KMS-11 (cell line): ENCODE data around the gene ARHGAP25.

ENCODE experiments used
- H2AFZ ChIP-seq: fragments of 200-600 bp; sonication (generic); 2 replicates; pipeline ENCODE4 v1.6.1; 2016; ENCODE audit warnings: antibody characterized with exemption, mixed run types, low read depth
- H3K27ac ChIP-seq: fragments of 200-600 bp; sonication (generic); 2 replicates; pipeline ENCODE4 v1.6.1; 2016; ENCODE audit warnings: mild to moderate bottlenecking, mixed run types
- H3K27me3 ChIP-seq: fragments of 200-600 bp; sonication (generic); 2 replicates; pipeline ENCODE4 v1.6.1; 2017; ENCODE audit warnings: mild to moderate bottlenecking, low read depth, mixed run types, moderate library complexity; ENCODE audit not compliant: insufficient read depth
- H3K36me3 ChIP-seq: fragments of 200-600 bp; sonication (generic); 2 replicates; pipeline ENCODE4 v1.6.1; 2017; ENCODE audit warnings: mild to moderate bottlenecking, mixed run types; ENCODE audit not compliant: insufficient read depth
- H3K4me1 ChIP-seq: fragments of 200-600 bp; sonication (generic); 2 replicates; pipeline ENCODE4 v1.6.1; 2016; ENCODE audit warnings: mild to moderate bottlenecking, low read depth, mixed run types; ENCODE audit not compliant: poor library complexity, severe bottlenecking
- H3K4me2 ChIP-seq: fragments of 200-600 bp; sonication (generic); 2 replicates; pipeline ENCODE4 v1.7.0; 2016; ENCODE audit warnings: mild to moderate bottlenecking, mixed run types
- H3K4me3 ChIP-seq: fragments of 200-600 bp; sonication (generic); IDR thresholded peaks from 2 replicates; pipeline ENCODE4 v1.6.1; 2017; ENCODE audit warnings: low read depth, low read length, mixed read lengths; ENCODE audit not compliant: insufficient read depth
- H3K79me2 ChIP-seq: fragments of 200-600 bp; sonication (generic); 2 replicates; pipeline ENCODE4 v1.6.1; 2016; ENCODE audit warnings: low read depth, mixed run types; ENCODE audit not compliant: insufficient read depth
- H3K9ac ChIP-seq: fragments of 200-600 bp; sonication (generic); 2 replicates; pipeline ENCODE4 v1.6.1; 2016; ENCODE audit warnings: mild to moderate bottlenecking, mixed run types
- H4K20me1 ChIP-seq: fragments of 200-600 bp; sonication (generic); 2 replicates; pipeline ENCODE4 v1.6.1; 2016; ENCODE audit warnings: mild to moderate bottlenecking, mixed run types; ENCODE audit not compliant: insufficient read depth
- TF ChIP-seq, protein P1 (sequence below): fragments of 200-600 bp; sonication (generic); conservative IDR thresholded peaks from 2 replicates; pipeline ENCODE4 v1.6.1; 2017; ENCODE audit warnings: low read depth, mild to moderate bottlenecking, antibody characterized with exemption, low read length, moderate library complexity, mixed read lengths

Gene ARHGAP25, protein sequence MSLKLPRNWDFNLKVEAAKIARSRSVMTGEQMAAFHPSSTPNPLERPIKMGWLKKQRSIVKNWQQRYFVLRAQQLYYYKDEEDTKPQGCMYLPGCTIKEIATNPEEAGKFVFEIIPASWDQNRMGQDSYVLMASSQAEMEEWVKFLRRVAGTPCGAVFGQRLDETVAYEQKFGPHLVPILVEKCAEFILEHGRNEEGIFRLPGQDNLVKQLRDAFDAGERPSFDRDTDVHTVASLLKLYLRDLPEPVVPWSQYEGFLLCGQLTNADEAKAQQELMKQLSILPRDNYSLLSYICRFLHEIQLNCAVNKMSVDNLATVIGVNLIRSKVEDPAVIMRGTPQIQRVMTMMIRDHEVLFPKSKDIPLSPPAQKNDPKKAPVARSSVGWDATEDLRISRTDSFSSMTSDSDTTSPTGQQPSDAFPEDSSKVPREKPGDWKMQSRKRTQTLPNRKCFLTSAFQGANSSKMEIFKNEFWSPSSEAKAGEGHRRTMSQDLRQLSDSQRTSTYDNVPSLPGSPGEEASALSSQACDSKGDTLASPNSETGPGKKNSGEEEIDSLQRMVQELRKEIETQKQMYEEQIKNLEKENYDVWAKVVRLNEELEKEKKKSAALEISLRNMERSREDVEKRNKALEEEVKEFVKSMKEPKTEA

DNA sequence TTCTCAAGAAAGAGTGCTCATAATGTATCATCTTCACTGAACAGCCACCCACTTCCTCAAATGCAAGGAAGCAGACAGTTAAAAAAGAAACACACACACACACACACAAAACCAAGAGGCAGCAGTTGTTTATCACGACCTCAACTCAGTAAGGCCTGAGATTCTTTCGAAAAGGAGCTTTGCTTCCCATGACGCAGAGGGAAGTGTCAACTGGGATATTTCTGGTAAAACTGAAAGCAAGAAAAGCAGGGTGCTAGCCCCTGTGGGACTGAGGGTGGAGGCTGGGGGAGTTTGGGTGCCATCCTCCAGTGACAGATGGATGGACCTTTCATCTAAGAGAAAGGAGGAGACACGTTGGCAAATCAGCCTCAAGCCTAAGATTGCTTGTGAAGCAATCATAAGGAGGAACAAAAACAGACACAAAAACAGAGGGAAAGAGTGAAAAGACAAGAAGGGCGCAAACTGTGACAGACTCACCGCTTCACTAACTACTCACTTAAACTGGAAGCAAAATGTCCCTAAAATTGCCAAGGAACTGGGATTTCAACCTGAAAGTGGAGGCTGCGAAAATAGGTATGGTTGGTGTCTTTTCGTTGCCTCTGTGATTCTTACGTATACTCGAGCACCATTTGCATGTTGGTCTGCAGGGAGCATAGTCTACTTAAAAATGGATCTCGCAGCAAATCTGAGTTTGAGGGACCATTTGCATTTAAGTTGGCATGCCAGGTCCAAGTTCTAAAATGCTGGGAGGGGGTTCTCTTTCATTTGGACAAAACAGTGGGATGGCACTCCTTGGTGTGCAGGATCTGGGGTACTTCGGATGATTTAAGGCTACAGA is at the start of gene ARHGAP25:
TSS of gene ARHGAP25 (plus strand) at position 124 of the 838 bp plus-strand sequence. CDS start at position 513, 389 bp downstream.
- TF ChIP-seq, protein P1, sequence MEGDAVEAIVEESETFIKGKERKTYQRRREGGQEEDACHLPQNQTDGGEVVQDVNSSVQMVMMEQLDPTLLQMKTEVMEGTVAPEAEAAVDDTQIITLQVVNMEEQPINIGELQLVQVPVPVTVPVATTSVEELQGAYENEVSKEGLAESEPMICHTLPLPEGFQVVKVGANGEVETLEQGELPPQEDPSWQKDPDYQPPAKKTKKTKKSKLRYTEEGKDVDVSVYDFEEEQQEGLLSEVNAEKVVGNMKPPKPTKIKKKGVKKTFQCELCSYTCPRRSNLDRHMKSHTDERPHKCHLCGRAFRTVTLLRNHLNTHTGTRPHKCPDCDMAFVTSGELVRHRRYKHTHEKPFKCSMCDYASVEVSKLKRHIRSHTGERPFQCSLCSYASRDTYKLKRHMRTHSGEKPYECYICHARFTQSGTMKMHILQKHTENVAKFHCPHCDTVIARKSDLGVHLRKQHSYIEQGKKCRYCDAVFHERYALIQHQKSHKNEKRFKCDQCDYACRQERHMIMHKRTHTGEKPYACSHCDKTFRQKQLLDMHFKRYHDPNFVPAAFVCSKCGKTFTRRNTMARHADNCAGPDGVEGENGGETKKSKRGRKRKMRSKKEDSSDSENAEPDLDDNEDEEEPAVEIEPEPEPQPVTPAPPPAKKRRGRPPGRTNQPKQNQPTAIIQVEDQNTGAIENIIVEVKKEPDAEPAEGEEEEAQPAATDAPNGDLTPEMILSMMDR = no peak
- H2AFZ ChIP-seq = no peak within 1 kb of the TSS
- no peaks in the 10 kb centered on the region for H4K20me1 ChIP-seq
- H3K36me3 ChIP-seq = no peaks in the 10 kb centered on the region
- H3K27ac ChIP-seq = no peak within 1 kb of the TSS
- H3K9ac ChIP-seq = no peak within 1 kb of the TSS
- no peaks in the 10 kb centered on the region for H3K27me3 ChIP-seq
- no peak within 1 kb of the TSS for H3K4me3 ChIP-seq
- H3K4me1 ChIP-seq = peaks cover 16% of the 10 kb centered on the region
- H3K4me2 ChIP-seq = no peak within 1 kb of the TSS
- H3K79me2 ChIP-seq = no peaks in the 10 kb centered on the region

DNA sequence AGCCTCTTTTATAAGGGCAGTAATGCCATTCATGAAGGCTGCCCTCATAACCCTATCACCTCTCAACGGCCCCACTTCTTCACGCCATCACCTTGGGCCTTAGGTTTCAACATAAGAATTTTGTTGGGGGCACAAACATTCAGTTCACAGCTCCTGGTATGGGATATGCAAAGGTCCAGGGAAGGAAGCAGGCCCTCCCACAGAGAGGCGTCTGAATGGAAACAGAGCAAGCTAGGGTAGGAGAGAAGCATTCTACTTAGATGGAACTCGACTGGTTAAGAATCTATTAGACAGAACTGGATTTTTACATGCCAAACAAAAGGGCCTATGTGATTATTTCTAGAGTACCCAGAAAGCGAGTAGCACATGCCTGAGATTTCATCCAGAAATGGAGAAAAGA is 48.4 kb upstream of the ARHGAP25 start:
- peaks cover 16% of the 10 kb centered on the region for H3K4me1 ChIP-seq
- H3K27me3 ChIP-seq = no peaks in the 10 kb centered on the region
- TF ChIP-seq, protein P1 = no peak
- no peak overlapping the region for H3K4me2 ChIP-seq
- no peak overlapping the region for H2AFZ ChIP-seq
- H3K79me2 ChIP-seq = no peaks in the 10 kb centered on the region
- no peak overlapping the region for H3K4me3 ChIP-seq
- H3K36me3 ChIP-seq = no peaks in the 10 kb centered on the region
- no peak overlapping the region for H3K9ac ChIP-seq
- no peak overlapping the region for H3K27ac ChIP-seq
- no peaks in the 10 kb centered on the region for H4K20me1 ChIP-seq

- H2AFZ ChIP-seq = no peak overlapping the region
Observed at GRCh38 chr2:68687018-68687417, 47.6 kb upstream of the ARHGAP25 start.

More at GRCh38 chr2:68687018-68687417, 47.6 kb upstream of the ARHGAP25 start:
- Histone ChIP-seq H4K20me1 (no peaks in the 10 kb centered on the region), H3K4me2 (no peak overlapping the region), H3K9ac (no peak overlapping the region), H3K4me1 (peaks cover 16% of the 10 kb centered on the region), H3K27ac (no peak overlapping the region), H3K27me3 (no peaks in the 10 kb centered on the region), H3K36me3 (no peaks in the 10 kb centered on the region), H3K79me2 (no peaks in the 10 kb centered on the region), H3K4me3 (no peak overlapping the region)
- TF ChIP-seq, protein P1 = no peak
